Measurements from ENCODE around the gene ABCA1.

DNA sequence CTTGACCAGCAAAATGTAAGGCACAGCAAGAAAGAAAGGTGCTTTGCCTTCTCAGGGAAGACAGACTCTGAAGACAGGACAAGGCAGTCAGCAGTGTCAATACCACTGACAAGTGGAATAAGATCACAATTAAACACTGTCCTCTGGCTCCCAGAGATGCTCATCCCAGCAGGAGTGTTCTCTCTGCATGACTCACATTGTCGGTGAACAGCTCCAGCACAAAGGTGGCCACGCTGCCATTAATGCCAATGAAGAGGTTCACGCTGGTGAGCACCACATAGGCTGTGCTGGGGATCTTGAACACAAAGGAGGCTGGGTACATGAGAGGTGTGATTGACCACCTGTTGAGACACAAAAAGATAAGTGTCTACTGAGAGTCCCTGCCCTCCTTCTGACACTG, 132.1 kb downstream of the ABCA1 start:
- TF ChIP-seq HDGF (IDR thresholded peaks at IDR 0.05; ENCODE audit: borderline replicate concordance) = no peak
- no peak for TF ChIP-seq ARNT (IDR thresholded peaks at IDR 0.05)
